Measurements from ENCODE around the gene CAMK2A. TPM values are rescaled to one million over a fixed set of nuclear protein-coding genes. Genes with fewer than 3 reads are reported as not detected.

The CAMK2A gene
- total RNA-seq, 1 experiment from 2014 or later: not detected

GRCh38 chr5:150312518-150312917 is 22.9 kb upstream of the CAMK2A start:
- peaks cover 3% of the 10 kb centered on the region for H3K9me3 Mint-ChIP-seq (ENCODE audit: low read depth, unreplicated experiment)
- no peak for TF ChIP-seq CTCF (IDR thresholded peaks at IDR 0.05; ENCODE audit: unreplicated experiment)
- no peak overlapping the region for H3K27ac Mint-ChIP-seq (ENCODE audit: unreplicated experiment)
- H3K4me3 Mint-ChIP-seq (ENCODE audit: low read depth, unreplicated experiment): no peak overlapping the region
- intact Hi-C loops (cut with micrococcal nuclease; ENCODE audit: unreplicated experiment): no loop called here
- H3K27me3 Mint-ChIP-seq (ENCODE audit: unreplicated experiment): no peaks in the 10 kb centered on the region
- H3K4me1 Mint-ChIP-seq (ENCODE audit: low read depth, unreplicated experiment): peaks cover 50% of the 10 kb centered on the region
- CTCF ChIA-PET: interaction anchor here (0.7 kb wide), 1 partner anchor 8 kb away, joined by 3 read pairs; no protein-coding TSS in a partner anchor
- DNase-seq: no peak
- BruUV-seq (replicated peaks): no TSS peak
- H3K36me3 Mint-ChIP-seq (ENCODE audit: insufficient read depth, unreplicated experiment): peaks cover 3% of the 10 kb centered on the region

- no peak overlapping the region for H3K4me3 Mint-ChIP-seq (ENCODE audit: low read depth, unreplicated experiment)
- DNase-seq: no peak
- CTCF ChIA-PET: interaction anchor here (0.6 to 1.5 kb wide), 3 partner anchors 13 to 147 kb away, joined by 3 to 4 read pairs (median 3); partner anchors contain the start of gene CAMK2A
- no TSS peak for BruUV-seq (replicated peaks)
- no peaks in the 10 kb centered on the region for H3K27me3 Mint-ChIP-seq (ENCODE audit: unreplicated experiment)
- no peak for TF ChIP-seq CTCF (IDR thresholded peaks at IDR 0.05; ENCODE audit: unreplicated experiment)
- H3K36me3 Mint-ChIP-seq (ENCODE audit: insufficient read depth, unreplicated experiment): peaks cover 3% of the 10 kb centered on the region
- H3K27ac Mint-ChIP-seq (ENCODE audit: unreplicated experiment): no peak overlapping the region
- H3K9me3 Mint-ChIP-seq (ENCODE audit: low read depth, unreplicated experiment): peaks cover 3% of the 10 kb centered on the region
- H3K4me1 Mint-ChIP-seq (ENCODE audit: low read depth, unreplicated experiment): peaks cover 43% of the 10 kb centered on the region
- intact Hi-C loops (cut with micrococcal nuclease; ENCODE audit: unreplicated experiment): no loop called here
Observed at GRCh38 chr5:150311015-150311692, 21.6 kb upstream of the CAMK2A start.

- no peak for TF ChIP-seq CTCF (IDR thresholded peaks at IDR 0.05; ENCODE audit: unreplicated experiment)
- H3K4me3 Mint-ChIP-seq (ENCODE audit: low read depth, unreplicated experiment): no peak overlapping the region
- peaks cover under 1% of the 10 kb centered on the region for H3K9me3 Mint-ChIP-seq (ENCODE audit: low read depth, unreplicated experiment)
- no peak for DNase-seq
- CTCF ChIA-PET: interaction anchor here (0.6 to 1.5 kb wide), 2 partner anchors 21 to 148 kb away, joined by 3 to 4 read pairs; partner anchors contain the start of gene CAMK2A
- no peaks in the 10 kb centered on the region for H3K27me3 Mint-ChIP-seq (ENCODE audit: unreplicated experiment)
- no TSS peak for BruUV-seq (replicated peaks)
- peaks cover under 1% of the 10 kb centered on the region for H3K36me3 Mint-ChIP-seq (ENCODE audit: insufficient read depth, unreplicated experiment)
- intact Hi-C loops (cut with micrococcal nuclease; ENCODE audit: unreplicated experiment): no loop called here
- peaks cover 46% of the 10 kb centered on the region for H3K4me1 Mint-ChIP-seq (ENCODE audit: low read depth, unreplicated experiment)
- H3K27ac Mint-ChIP-seq (ENCODE audit: unreplicated experiment): peak overlapping the region; percentile 14
Observed at GRCh38 chr5:150310246-150310645, 20.7 kb upstream of the CAMK2A start.

- Mint-ChIP-seq H3K36me3 (ENCODE audit: insufficient read depth, unreplicated experiment) (no peaks in the 10 kb centered on the region), H3K4me3 (ENCODE audit: low read depth, unreplicated experiment) (no peak overlapping the region), H3K4me1 (ENCODE audit: low read depth, unreplicated experiment) (peaks cover 45% of the 10 kb centered on the region), H3K27me3 (ENCODE audit: unreplicated experiment) (no peaks in the 10 kb centered on the region), H3K9me3 (ENCODE audit: low read depth, unreplicated experiment) (no peaks in the 10 kb centered on the region), H3K27ac (ENCODE audit: unreplicated experiment) (peak overlapping the region; percentile 14)
- no peak for TF ChIP-seq CTCF (IDR thresholded peaks at IDR 0.05; ENCODE audit: unreplicated experiment)
- DNase-seq: no peak
- CTCF ChIA-PET: interaction anchor here (0.8 kb wide), 1 partner anchor 58 kb away, joined by 3 read pairs; no protein-coding TSS in a partner anchor
- intact Hi-C loops (cut with micrococcal nuclease; ENCODE audit: unreplicated experiment): no loop called here
- BruUV-seq (replicated peaks): no TSS peak
Observed at GRCh38 chr5:150309886-150310239, 20.3 kb upstream of the CAMK2A start.
